OCI-LY3 (cell line): ENCODE data around the gene APOBEC3H.

Experiments used
- H2AFZ ChIP-seq: fragments of 200-600, 300-600 bp; shearing (Covaris generic); 2 replicates; pipeline ENCODE4 v1.6.0; 2014; ENCODE audit warnings: antibody characterized with exemption, low read depth, low read length
- H3K27ac ChIP-seq: fragments of 200-600, 300-600 bp; sonication (generic); 2 replicates; pipeline ENCODE4 v1.5.1; 2014; ENCODE audit warnings: mild to moderate bottlenecking, low read length, moderate library complexity, mixed read lengths
- H3K27me3 ChIP-seq: fragments of 200-600, 300-600 bp; sonication (generic); 2 replicates; pipeline ENCODE4 v1.6.1; 2014; ENCODE audit warnings: low read depth, low read length, mixed read lengths
- H3K36me3 ChIP-seq: fragments of 200-600, 300-600 bp; sonication (generic); replicated peaks from 2 replicates; pipeline ENCODE3; 2014; ENCODE audit warnings: low read depth, low read length, mixed read lengths
- H3K4me1 ChIP-seq: fragments of 300-600, 200-600 bp; sonication (generic); 2 replicates; pipeline ENCODE4 v1.6.1; 2014; ENCODE audit warnings: low read length, mixed read lengths
- H3K4me2 ChIP-seq: fragments of 200-600, 300-600 bp; sonication (generic); 2 replicates; pipeline ENCODE4 v1.6.1; 2014; ENCODE audit warnings: low read length, mixed read lengths
- H3K4me3 ChIP-seq: fragments of 300-600, 200-600 bp; sonication (generic); 2 replicates; pipeline ENCODE4 v1.5.1; 2014; ENCODE audit warnings: antibody characterized with exemption, mild to moderate bottlenecking, low read length, moderate library complexity
- H3K79me2 ChIP-seq: fragments of 300-600, 200-600 bp; shearing (Covaris generic); 2 replicates; pipeline ENCODE4 v1.6.1; 2014; ENCODE audit warnings: mild to moderate bottlenecking, low read length, mixed read lengths
- H3K9ac ChIP-seq: fragments of 300-600, 200-600 bp; shearing (Covaris generic); 2 replicates; pipeline ENCODE4 v1.6.0; 2014; ENCODE audit warnings: mild to moderate bottlenecking, low read length, moderate library complexity
- H3K9me3 ChIP-seq: fragments of 200-600, 300-600 bp; shearing (Covaris generic); 2 replicates; pipeline ENCODE4 v1.6.1; 2014; ENCODE audit warnings: low read length, mixed read lengths; ENCODE audit not compliant: insufficient read depth
- H4K20me1 ChIP-seq: fragments of 200-600, 300-600 bp; sonication (generic); 2 replicates; pipeline ENCODE4 v1.6.1; 2016; ENCODE audit warnings: low read length, mixed read lengths; ENCODE audit not compliant: insufficient read depth
- EZH2phosphoT487 ChIP-seq: fragments of 200-600 bp; shearing (Covaris generic); IDR thresholded peaks from 2 replicates; pipeline ENCODE4 v1.6.1; 2018; ENCODE audit warnings: antibody characterized with exemption, mixed run types, low read depth
- TF ChIP-seq, protein P1 (sequence below): fragments of 200-600, 300-600 bp; sonication (generic); IDR thresholded peaks from 2 replicates; pipeline ENCODE4 v1.5.1; 2014; ENCODE audit warnings: antibody characterized with exemption, low read length, low read depth

The APOBEC3H gene

DNA sequence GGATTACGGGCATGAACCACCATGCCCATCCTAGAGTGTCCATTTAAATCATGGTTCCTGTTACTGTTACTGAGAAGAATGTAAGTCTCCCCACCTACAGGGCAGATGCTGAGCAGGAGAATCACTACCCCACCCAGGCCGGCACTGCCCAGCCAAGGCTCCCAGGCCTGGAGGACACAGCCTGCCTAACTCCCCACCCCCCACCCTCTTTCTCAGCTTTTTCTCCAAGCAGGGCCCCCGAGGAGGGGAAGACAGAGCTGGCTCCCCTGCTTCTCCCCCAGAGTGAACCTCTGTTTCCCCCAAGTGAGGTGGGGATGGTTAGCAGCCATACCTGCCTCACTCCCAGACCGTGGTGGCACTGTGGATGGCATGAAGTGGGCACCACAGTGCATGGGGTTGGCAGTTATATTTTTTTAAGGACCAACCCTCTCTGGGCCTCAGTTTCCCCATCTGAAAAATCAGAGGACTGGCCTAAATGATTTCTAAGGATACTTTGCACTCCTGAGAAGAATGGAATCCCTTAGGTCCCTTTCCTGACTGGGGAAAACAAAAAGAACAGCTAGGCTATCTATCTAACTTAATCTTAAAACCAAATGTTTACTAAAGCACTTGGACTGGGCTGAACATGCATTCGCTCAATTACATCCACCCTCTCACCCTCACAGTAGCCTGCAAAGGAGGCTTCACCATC lies 50.4 kb downstream of the APOBEC3H start:
- Histone ChIP-seq H3K27me3 (no peaks in the 10 kb centered on the region), H3K27ac (no peak overlapping the region), H3K9ac (no peak overlapping the region), H3K79me2 (no peaks in the 10 kb centered on the region), H2AFZ (no peak overlapping the region), H3K36me3 (peaks cover 3% of the 10 kb centered on the region), H3K4me3 (no peak overlapping the region), H4K20me1 (no peaks in the 10 kb centered on the region), H3K4me2 (no peak overlapping the region), H3K4me1 (peaks cover 44% of the 10 kb centered on the region), H3K9me3 (no peaks in the 10 kb centered on the region)
- no peak for TF ChIP-seq EZH2phosphoT487
- TF ChIP-seq, protein P1, sequence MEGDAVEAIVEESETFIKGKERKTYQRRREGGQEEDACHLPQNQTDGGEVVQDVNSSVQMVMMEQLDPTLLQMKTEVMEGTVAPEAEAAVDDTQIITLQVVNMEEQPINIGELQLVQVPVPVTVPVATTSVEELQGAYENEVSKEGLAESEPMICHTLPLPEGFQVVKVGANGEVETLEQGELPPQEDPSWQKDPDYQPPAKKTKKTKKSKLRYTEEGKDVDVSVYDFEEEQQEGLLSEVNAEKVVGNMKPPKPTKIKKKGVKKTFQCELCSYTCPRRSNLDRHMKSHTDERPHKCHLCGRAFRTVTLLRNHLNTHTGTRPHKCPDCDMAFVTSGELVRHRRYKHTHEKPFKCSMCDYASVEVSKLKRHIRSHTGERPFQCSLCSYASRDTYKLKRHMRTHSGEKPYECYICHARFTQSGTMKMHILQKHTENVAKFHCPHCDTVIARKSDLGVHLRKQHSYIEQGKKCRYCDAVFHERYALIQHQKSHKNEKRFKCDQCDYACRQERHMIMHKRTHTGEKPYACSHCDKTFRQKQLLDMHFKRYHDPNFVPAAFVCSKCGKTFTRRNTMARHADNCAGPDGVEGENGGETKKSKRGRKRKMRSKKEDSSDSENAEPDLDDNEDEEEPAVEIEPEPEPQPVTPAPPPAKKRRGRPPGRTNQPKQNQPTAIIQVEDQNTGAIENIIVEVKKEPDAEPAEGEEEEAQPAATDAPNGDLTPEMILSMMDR: no peak

DNA sequence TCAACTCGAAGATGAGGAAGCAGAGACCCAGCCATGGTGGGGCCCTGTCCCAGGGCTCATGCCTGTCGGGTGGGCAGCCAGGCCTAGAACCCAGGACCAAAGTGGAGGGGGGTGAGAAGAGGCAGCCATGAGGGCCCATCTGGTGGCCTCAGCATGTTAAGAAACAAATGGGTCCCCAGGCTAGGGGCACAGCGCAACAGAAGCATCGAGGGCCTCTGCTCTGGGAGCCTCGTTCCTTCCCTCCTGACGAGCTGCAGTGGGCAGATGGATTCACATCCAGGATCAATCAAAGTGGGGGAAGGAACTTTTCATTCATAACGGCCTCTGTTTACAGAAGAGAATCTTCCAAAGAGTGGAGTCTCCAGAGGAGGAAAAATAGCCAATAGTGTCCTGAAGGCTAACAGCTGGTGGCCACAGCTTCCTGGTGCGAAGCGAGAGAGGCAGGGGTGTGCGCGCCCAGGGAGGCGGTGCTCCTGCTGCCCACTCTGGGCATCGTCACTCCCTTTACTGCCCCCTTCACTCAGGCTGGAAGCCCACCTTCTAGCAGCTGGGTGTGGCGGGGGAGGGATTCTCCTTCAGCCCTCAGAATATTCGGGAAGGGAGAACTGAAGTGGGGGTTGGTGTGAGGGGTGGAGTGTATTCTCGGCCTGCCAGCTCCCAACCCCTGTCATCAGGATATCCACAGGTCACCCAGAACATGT lies 51.1 kb downstream of the APOBEC3H start:
- Histone ChIP-seq H3K27me3 (no peaks in the 10 kb centered on the region), H3K79me2 (no peaks in the 10 kb centered on the region), H3K27ac (peak overlapping the region; percentile 38), H3K4me1 (peaks cover 47% of the 10 kb centered on the region), H3K36me3 (peaks cover 3% of the 10 kb centered on the region), H3K4me2 (peak overlapping the region; percentile 70), H4K20me1 (no peaks in the 10 kb centered on the region), H2AFZ (no peak overlapping the region), H3K9ac (peak overlapping the region; percentile 48; the same call in 1 of the 2 replicates), H3K9me3 (no peaks in the 10 kb centered on the region), H3K4me3 (peak overlapping the region; percentile 60)
- TF ChIP-seq, protein P1: no peak
- TF ChIP-seq EZH2phosphoT487: no peak

DNA sequence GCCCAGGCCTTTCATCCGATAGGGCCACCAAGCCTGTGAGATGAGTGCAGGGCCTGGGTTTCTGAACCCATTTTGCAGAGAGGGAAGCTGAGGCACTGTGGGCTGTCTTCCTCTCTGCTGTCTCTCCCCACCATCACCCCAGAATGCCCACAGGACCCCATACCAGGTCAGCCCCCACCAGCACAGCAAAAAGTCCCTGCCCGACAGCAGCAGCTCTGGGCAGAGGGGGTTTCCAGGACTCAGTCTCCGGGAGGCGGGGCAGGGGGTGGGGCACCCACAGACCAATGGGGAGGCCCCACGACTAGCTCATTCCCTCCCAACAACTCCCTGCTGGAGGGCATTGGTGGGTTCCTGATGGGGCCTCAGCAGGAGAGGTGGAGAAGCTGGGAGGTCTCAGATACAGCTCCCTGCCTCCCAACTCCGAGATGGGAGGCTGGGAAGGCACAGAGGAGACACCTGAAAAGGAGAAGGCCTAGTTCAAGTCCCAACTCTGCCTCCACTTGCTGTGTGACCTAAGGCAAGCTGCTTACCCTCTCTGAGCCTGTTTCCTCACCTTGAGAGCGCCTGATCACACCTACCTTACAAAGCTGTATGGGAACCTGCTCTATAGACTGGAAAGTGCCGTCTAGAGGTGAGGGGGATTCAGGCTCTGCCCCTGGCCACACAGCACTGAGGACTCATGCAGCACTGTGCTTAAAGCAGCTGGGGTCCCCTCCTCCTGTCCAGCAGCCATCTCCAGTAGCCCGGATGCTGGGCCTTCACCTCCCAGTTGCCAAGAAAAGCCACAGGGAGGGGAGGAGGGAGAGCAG lies 51.9 kb downstream of the APOBEC3H start:
- peak overlapping the region; percentile 60 for H3K4me3 ChIP-seq
- peak overlapping the region; percentile 38 for H3K27ac ChIP-seq
- peak overlapping the region; percentile 48; the same call in 1 of the 2 replicates for H3K9ac ChIP-seq
- no peaks in the 10 kb centered on the region for H4K20me1 ChIP-seq
- peak overlapping the region; percentile 70 for H3K4me2 ChIP-seq
- peaks cover 3% of the 10 kb centered on the region for H3K36me3 ChIP-seq
- peaks cover 45% of the 10 kb centered on the region for H3K4me1 ChIP-seq
- H2AFZ ChIP-seq: no peak overlapping the region
- H3K9me3 ChIP-seq: no peaks in the 10 kb centered on the region
- TF ChIP-seq, protein P1: no peak
- no peak for TF ChIP-seq EZH2phosphoT487
- H3K79me2 ChIP-seq: no peaks in the 10 kb centered on the region
- H3K27me3 ChIP-seq: peaks cover 7% of the 10 kb centered on the region
